K562 (cell line): ENCODE measurements around the gene ADAMTS14. TPM values are rescaled to one million over a fixed set of nuclear protein-coding genes. Genes with fewer than 3 reads are reported as not detected.
A peak's percentile ranks its signal among the peaks of the same experiment; 100 is the strongest.

Source experiments
- CHD7 ChIP-seq: fragments of 200-600 bp; sonication (generic); IDR thresholded peaks from one replicate; pipeline ENCODE4 v1.6.1; 2012; ENCODE audit warnings: mild to moderate bottlenecking, low read depth, low read length, inconsistent platforms
- FOXK1 ChIP-seq: sonication (generic); formaldehyde crosslinking; IDR thresholded peaks from 2 replicates; pipeline ENCODE4 v1.8.0; 2022; ENCODE audit warnings: missing genetic modification reagents, mild to moderate bottlenecking, borderline replicate concordance
- FOXP4 ChIP-seq: sonication (generic); formaldehyde crosslinking; IDR thresholded peaks from 2 replicates; pipeline ENCODE4 v1.8.0; 2022; ENCODE audit warnings: mild to moderate bottlenecking, missing genetic modification reagents, borderline replicate concordance
- MCM7 ChIP-seq, 2 experiments: fragments of 450-650 bp; IDR thresholded peaks; 2 replicates each; pipeline ENCODE4 v1.6.1; 2016 to 2018
- NCOA4 ChIP-seq: fragments of 450-650 bp; IDR thresholded peaks from 2 replicates; pipeline ENCODE4 v1.6.1; 2018; ENCODE audit warnings: mild to moderate bottlenecking; ENCODE audit not compliant: partially characterized antibody
- NFRKB ChIP-seq: fragments of 450-650 bp; IDR thresholded peaks from 2 replicates; pipeline ENCODE4 v1.6.1; 2016; ENCODE audit warnings: low read depth
- PYGO2 ChIP-seq: fragments of 450-650 bp; IDR thresholded peaks from 2 replicates; pipeline ENCODE4 v1.6.1; 2016; ENCODE audit warnings: mild to moderate bottlenecking, missing genetic modification characterization, moderate library complexity, missing compliant biosample characterization
- RBM22 ChIP-seq: fragments of 200-400 bp; formaldehyde crosslinking; IDR thresholded peaks from 2 replicates; pipeline ENCODE4 v1.6.1; 2018; ENCODE audit warnings: low read length, low read depth; ENCODE audit not compliant: poor library complexity, severe bottlenecking
- SMARCA5 ChIP-seq: fragments of 450-650 bp; IDR thresholded peaks from 2 replicates; pipeline ENCODE4 v1.6.1; 2016
- SRSF7 ChIP-seq: fragments of 200-400 bp; formaldehyde crosslinking; optimal IDR thresholded peaks from 2 replicates; pipeline ENCODE3; 2017; ENCODE audit warnings: mild to moderate bottlenecking, low read depth, low read length
- ZBTB34 ChIP-seq: fragments of 250-450 bp; sonication (Bioruptor Pico); IDR thresholded peaks from 2 replicates; pipeline ENCODE4 v1.8.0; 2021; ENCODE audit warnings: mild to moderate bottlenecking, moderate library complexity
- ZKSCAN3 ChIP-seq: fragments of 250-450 bp; sonication (Bioruptor Pico); IDR thresholded peaks from 2 replicates; pipeline ENCODE4 v1.4.0; 2020
- ZZZ3 ChIP-seq: fragments of 450-650 bp; IDR thresholded peaks from 2 replicates; pipeline ENCODE4 v1.6.1; 2016; ENCODE audit warnings: antibody characterized with exemption, mild to moderate bottlenecking, moderate library complexity
- polyA plus RNA-seq, 8 experiments: library from polyadenylated mRNA; depleted of rRNA in 4 of 8; stranded (reverse) in 5 of 8; unstranded in 3 of 8; fragments of >200 nt; fragmentation: Nextera tagmentation in 2 of 8; fragmentation: Illumina TruSeq in 1 of 8; extraction: Ambion mirVana in 2 of 8; extraction: Trizol in 1 of 8; gene quantifications; 2 replicates each; pipeline versions ENCODE4 v1.2.1 to v1.2.3, GENCODE V29; 2011 to 2014; ENCODE audit warnings: inconsistent platforms in 1 of 8, missing spikeins in 1 of 8
- total RNA-seq, 7 experiments: library from RNA; depleted of rRNA in 6 of 7; stranded (reverse); fragments of >200 nt in 6 of 7; fragmentation: Illumina TruSeq in 2 of 7; extraction: Trizol in 2 of 7; gene quantifications; 2 replicates each; pipeline versions ENCODE4 v1.2.1 to v1.2.3, GENCODE V29; 2011 to 2021; ENCODE audit warnings: low replicate concordance in 1 of 7

Gene ADAMTS14
- total and polyA plus RNA-seq, 9 of the 15 experiments (the other 6 are each of a cell fraction or from before 2014, with no cell fraction given) = 0.04 to 37.4 (median 15.9) TPM

GRCh38 chr10:70671619-70672164 lies 614 bp upstream of the ADAMTS14 start (continued):
- TF ChIP-seq CHD7 (no peak), NFRKB (peak; percentile 87), SMARCA5 (peak; percentile 100), NCOA4 (peak; percentile 63), ZBTB34 (CRISPR knock-in tag) (peak; percentile 59; the same call in 1 of the 2 replicates), FOXP4 (CRISPR knock-in tag) (peak; percentile 85), ZKSCAN3 (CRISPR knock-in tag) (no peak), SRSF7 (no peak), PYGO2 (peak; percentile 56; the same call in 1 of the 2 replicates), MCM7 (IDR thresholded peaks at IDR 0.05) (no peak), FOXK1 (peak; percentile 91; the same call in 1 of the 2 replicates), ZZZ3 (no peak), RBM22 (no peak)
